Measurements from ENCODE around the gene S100A8. TPM values are rescaled to one million over a fixed set of nuclear protein-coding genes. Genes with fewer than 3 reads are reported as not detected.
"Not testable (repeated sequence)": the region's sequence is repeated elsewhere in the genome, so short reads cannot be mapped to it uniquely, and the experiment has no call there.

The S100A8 gene
- 1 to 10 TPM; 1.2 to 6.7 TPM for total RNA-seq
- long read RNA-seq = 0 reads

- intact Hi-C loops (cut with DNase I, micrococcal nuclease) = no loop called here
- DNase-seq (peak in 1 of 2 donors; percentile 22), ATAC-seq (no peak)
Observed at GRCh38 chr1:153390938-153391710, at the start of gene S100A8. Gene S100A8 (minus strand): TSS chr1:153391073. CDS start chr1:153390535, 538 bp downstream.

- intact Hi-C loops (cut with DNase I, micrococcal nuclease) = no loop called here
- DNase-seq (no peak), ATAC-seq (no peak)
Observed at GRCh38 chr1:153439273-153439672, 48.4 kb upstream of the S100A8 start.

GRCh38 chr1:153438599-153438998 lies 47.7 kb upstream of the S100A8 start:
- intact Hi-C loops (cut with DNase I, micrococcal nuclease) = no loop called here
- DNase-seq (no peak), ATAC-seq (no peak)

- no peak for ATAC-seq
- DNase-seq = no peak
- intact Hi-C loops (cut with DNase I, micrococcal nuclease) = no loop called here
Observed at GRCh38 chr1:153437236-153437635, 46.4 kb upstream of the S100A8 start.

GRCh38 chr1:153434746-153435455 lies 44.0 kb upstream of the S100A8 start:
- no peak for ATAC-seq
- intact Hi-C loops (cut with DNase I, micrococcal nuclease) = no loop called here
- DNase-seq = no peak

- ATAC-seq (no peak), DNase-seq (no peak)
- intact Hi-C loops (cut with DNase I, micrococcal nuclease) = no loop called here
Observed at GRCh38 chr1:153432874-153433681, 42.2 kb upstream of the S100A8 start.

GRCh38 chr1:153431928-153432327 lies 41.1 kb upstream of the S100A8 start:
- intact Hi-C loops (cut with DNase I, micrococcal nuclease) = no loop called here
- ATAC-seq = no peak
- no peak for DNase-seq

- DNase-seq = no peak
- ATAC-seq = no peak
- intact Hi-C loops (cut with DNase I, micrococcal nuclease) = no loop called here
Observed at GRCh38 chr1:153431427-153431826, 40.6 kb upstream of the S100A8 start.

- ATAC-seq = no peak
- no peak for DNase-seq
- intact Hi-C loops (cut with DNase I, micrococcal nuclease) = no loop called here
Observed at GRCh38 chr1:153431002-153431401, 40.1 kb upstream of the S100A8 start.

GRCh38 chr1:153430561-153430960 lies 39.7 kb upstream of the S100A8 start:
- ATAC-seq = no peak
- DNase-seq = no peak
- intact Hi-C loops (cut with DNase I, micrococcal nuclease) = no loop called here

GRCh38 chr1:153430166-153430553 lies 39.3 kb upstream of the S100A8 start:
- ATAC-seq = no peak
- intact Hi-C loops (cut with DNase I, micrococcal nuclease) = no loop called here
- no peak for DNase-seq

GRCh38 chr1:153429266-153430165 lies 38.6 kb upstream of the S100A8 start:
- ATAC-seq = no peak
- intact Hi-C loops (cut with DNase I, micrococcal nuclease) = no loop called here
- DNase-seq = no peak

- intact Hi-C loops (cut with DNase I, micrococcal nuclease) = no loop called here
- DNase-seq (no peak), ATAC-seq (no peak)
Observed at GRCh38 chr1:153428791-153429190, 37.9 kb upstream of the S100A8 start.

GRCh38 chr1:153428073-153428638 lies 37.3 kb upstream of the S100A8 start:
- ATAC-seq (no peak), DNase-seq (no peak)
- intact Hi-C loops (cut with DNase I, micrococcal nuclease) = no loop called here

- no peak for ATAC-seq
- intact Hi-C loops (cut with DNase I, micrococcal nuclease) = no loop called here
- DNase-seq = no peak
Observed at GRCh38 chr1:153426809-153427208, 35.9 kb upstream of the S100A8 start.

- peak; percentile 33 to 81 for DNase-seq
- peak; percentile 66 for ATAC-seq
- intact Hi-C loops (cut with DNase I, micrococcal nuclease) = no loop called here
Observed at GRCh38 chr1:153422450-153423068, 31.7 kb upstream of the S100A8 start.

GRCh38 chr1:153420306-153420705 lies 29.4 kb upstream of the S100A8 start:
- intact Hi-C loops (cut with DNase I, micrococcal nuclease) = no loop called here
- DNase-seq = no peak
- no peak for ATAC-seq

- DNase-seq; intact Hi-C loops (cut with DNase I, micrococcal nuclease); ATAC-seq: not testable (repeated sequence)
Observed at GRCh38 chr1:153419436-153419793, 28.5 kb upstream of the S100A8 start.

Data from left colon (tissue), 2 donors.